Left lung (tissue), 10 donors: Measurements from ENCODE around the gene RPS28. TPM values are rescaled to one million over a fixed set of nuclear protein-coding genes. Genes with fewer than 3 reads are reported as not detected.

Experiments used
- ATAC-seq: fragments of 200-7000 bp; cut with Tn5 transposase; one replicate; pipeline ENCODE4 v1.9.1; 2020; ENCODE audit warnings: moderate library complexity
- DNase-seq, 4 donors: peaks; one replicate each; pipeline ENCODE4 v3.0.0-alpha.2; 2013 to 2020
- H3K27ac ChIP-seq, 2 donors: fragments of 200-600 bp; sonication (generic) in 1 of 2; one replicate each; pipeline versions ENCODE4 v1.5.0 to v1.8.0; 2020 to 2021
- H3K27me3 ChIP-seq, 2 donors: fragments of 200-600 bp; sonication (generic) in 1 of 2; one replicate each; pipeline versions ENCODE4 v1.5.0 to v1.8.0; 2020 to 2021
- H3K36me3 ChIP-seq, 2 donors: fragments of 200-600 bp; sonication (generic) in 1 of 2; one replicate each; pipeline versions ENCODE4 v1.5.0 to v1.8.0; 2020 to 2021
- H3K4me1 ChIP-seq, 2 donors: fragments of 200-600 bp; one replicate each; pipeline ENCODE4 v1.8.0; 2021
- H3K4me3 ChIP-seq, 2 donors: fragments of 200-600 bp; sonication (generic) in 1 of 2; one replicate each; pipeline versions ENCODE4 v1.5.0 to v1.8.0; 2020 to 2021; ENCODE audit warnings: mild to moderate bottlenecking in 1 of 2
- H3K9me3 ChIP-seq, 2 donors: fragments of 200-600 bp; sonication (generic) in 1 of 2; one replicate each; pipeline versions ENCODE4 v1.5.0 to v1.8.0; 2020 to 2021
- intact Hi-C, 2 donors: fragments of 100-400 bp; cut with DNase I; formaldehyde crosslinking; loops; one replicate each; pipeline versions ENCODE4 v1.11.2 to v1.14.2; 2022
- polyA plus RNA-seq, 6 donors: library from polyadenylated mRNA; unstranded; fragments of 120-200 nt; gene quantifications; one replicate each; pipeline ENCODE4 v1.2.1, GENCODE V29; 2013; ENCODE audit not compliant: insufficient read length in 6 of 6
- total RNA-seq, 2 donors: library from RNA; stranded (reverse); fragmentation: NEBNext Ultra II Directional; extraction: Animal tissue kit (Norgen Biotek cat#: 25700); gene quantifications; one replicate each; pipeline ENCODE4 v1.2.1, GENCODE V29; 2021
- TF ChIP-seq, protein P1 (sequence below), 2 donors: fragments of 200-600 bp; sonication (generic) in 1 of 2; IDR thresholded peaks; one replicate each; pipeline versions ENCODE4 v1.5.0 to v1.8.0; 2021; ENCODE audit warnings: antibody characterized with exemption in 2 of 2
- donor health status: DM: no; HTN: yes; CAD: no.
- donor health status: DM: no; HTN: no; CAD: no.

The RPS28 gene
- total and polyA plus RNA-seq, 8 donors, result 565 to 1,630 (median 655) TPM

DNA sequence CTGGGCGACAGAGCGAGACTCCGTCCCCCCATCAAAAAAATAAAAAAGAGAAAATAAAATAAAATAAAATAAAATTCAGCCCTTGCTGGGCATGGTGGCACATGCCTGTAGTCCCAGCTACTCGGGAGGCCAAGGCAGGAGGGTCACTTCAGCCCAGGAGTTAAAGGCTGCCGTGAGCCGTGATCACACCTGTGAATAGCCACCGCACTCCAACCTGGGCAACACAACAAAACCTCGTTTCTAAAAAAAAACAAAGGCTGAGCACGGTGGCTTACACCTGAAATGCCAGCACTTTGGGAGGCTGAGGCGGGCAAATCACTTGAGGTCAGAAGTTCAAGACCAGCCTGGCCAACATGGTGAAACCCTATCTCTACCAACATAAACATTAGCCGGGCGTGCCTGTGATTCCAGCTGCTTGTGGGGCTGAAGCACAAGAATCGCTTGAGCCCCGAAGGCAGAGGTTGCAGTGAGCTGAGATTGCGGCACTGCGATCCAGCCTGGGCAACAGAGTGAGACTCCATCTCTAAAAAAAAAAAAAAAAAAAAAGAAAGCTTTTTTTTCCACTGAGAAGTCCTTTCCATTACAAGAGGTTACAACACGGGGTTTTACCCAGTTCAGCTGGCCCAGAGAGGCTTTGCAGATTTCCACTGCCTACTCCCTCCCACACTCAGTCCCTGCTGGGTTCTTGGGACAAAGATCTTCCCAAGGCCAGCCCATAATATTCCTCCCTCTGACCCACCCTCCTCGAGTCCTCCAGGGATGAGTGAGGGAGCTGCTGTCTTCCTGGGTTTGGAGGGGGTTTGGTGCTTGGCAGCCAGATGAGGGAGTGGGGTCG, 49.1 kb downstream of the RPS28 start:
- peaks cover 10 to 27% of the 10 kb centered on the region in 2 donors for H3K4me1 ChIP-seq
- H3K4me3 ChIP-seq, result no peak overlapping the region
- no peak overlapping the region for H3K27ac ChIP-seq
- TF ChIP-seq, protein P1, sequence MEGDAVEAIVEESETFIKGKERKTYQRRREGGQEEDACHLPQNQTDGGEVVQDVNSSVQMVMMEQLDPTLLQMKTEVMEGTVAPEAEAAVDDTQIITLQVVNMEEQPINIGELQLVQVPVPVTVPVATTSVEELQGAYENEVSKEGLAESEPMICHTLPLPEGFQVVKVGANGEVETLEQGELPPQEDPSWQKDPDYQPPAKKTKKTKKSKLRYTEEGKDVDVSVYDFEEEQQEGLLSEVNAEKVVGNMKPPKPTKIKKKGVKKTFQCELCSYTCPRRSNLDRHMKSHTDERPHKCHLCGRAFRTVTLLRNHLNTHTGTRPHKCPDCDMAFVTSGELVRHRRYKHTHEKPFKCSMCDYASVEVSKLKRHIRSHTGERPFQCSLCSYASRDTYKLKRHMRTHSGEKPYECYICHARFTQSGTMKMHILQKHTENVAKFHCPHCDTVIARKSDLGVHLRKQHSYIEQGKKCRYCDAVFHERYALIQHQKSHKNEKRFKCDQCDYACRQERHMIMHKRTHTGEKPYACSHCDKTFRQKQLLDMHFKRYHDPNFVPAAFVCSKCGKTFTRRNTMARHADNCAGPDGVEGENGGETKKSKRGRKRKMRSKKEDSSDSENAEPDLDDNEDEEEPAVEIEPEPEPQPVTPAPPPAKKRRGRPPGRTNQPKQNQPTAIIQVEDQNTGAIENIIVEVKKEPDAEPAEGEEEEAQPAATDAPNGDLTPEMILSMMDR (IDR thresholded peaks at IDR 0.05), result no peak
- DNase-seq, result no peak
- no peak for ATAC-seq
- intact Hi-C loops, result no loop called here
- peaks cover 0 to 18% of the 10 kb centered on the region in 2 donors for H3K36me3 ChIP-seq
- H3K27me3 ChIP-seq, result peaks cover 0 to 25% of the 10 kb centered on the region in 2 donors
- no peaks in the 10 kb centered on the region for H3K9me3 ChIP-seq

DNA sequence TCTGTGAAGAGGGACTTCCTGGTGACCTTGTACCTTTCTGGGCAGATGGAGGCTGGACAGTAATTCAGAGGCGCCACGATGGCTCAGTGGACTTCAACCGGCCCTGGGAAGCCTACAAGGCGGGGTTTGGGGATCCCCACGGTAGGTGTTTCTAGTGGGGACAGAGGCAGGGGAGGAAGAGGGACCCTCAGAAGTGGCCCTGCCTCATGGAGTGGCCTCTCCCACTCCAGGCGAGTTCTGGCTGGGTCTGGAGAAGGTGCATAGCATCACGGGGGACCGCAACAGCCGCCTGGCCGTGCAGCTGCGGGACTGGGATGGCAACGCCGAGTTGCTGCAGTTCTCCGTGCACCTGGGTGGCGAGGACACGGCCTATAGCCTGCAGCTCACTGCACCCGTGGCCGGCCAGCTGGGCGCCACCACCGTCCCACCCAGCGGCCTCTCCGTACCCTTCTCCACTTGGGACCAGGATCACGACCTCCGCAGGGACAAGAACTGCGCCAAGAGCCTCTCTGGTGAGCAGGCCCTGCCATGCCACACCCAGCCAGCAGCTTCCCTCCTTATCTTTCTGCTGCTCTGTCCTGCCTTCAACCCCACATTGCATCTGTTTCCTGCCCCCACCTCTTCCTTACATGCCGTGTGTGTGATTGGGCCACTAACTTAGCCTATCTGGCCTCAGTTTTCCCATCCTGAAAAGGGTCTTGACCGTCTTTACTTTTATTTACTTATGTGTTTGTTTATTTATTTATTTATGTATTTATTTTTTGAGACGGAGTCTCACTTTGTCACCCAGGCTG, 49.9 kb downstream of the RPS28 start:
- no peak for ATAC-seq
- intact Hi-C loops, result no loop called here
- H3K27ac ChIP-seq, result no peak overlapping the region
- peaks cover 0 to 16% of the 10 kb centered on the region in 2 donors for H3K27me3 ChIP-seq
- no peak overlapping the region for H3K4me3 ChIP-seq
- TF ChIP-seq, protein P1 (IDR thresholded peaks at IDR 0.05), result no peak
- H3K4me1 ChIP-seq, result peaks cover 10 to 20% of the 10 kb centered on the region in 2 donors
- H3K9me3 ChIP-seq, result no peaks in the 10 kb centered on the region
- H3K36me3 ChIP-seq, result peaks cover 0 to 23% of the 10 kb centered on the region in 2 donors
- no peak for DNase-seq

Other genes with a start within 250 kb of the RPS28 start
- 1 to 10 TPM in 1 of 2 donors, under 1 TPM in 1; 0.63 to 4.8 TPM for gene FBN3, start 171.9 kb upstream of the RPS28 start, total RNA-seq
- gene FBN3, start 171.9 kb upstream of the RPS28 start, polyA plus RNA-seq, result 10 to 100 TPM; 63.6 to 84.0 (median 75.0) TPM
- gene CERS4, start 112.1 kb upstream of the RPS28 start, total RNA-seq, result 10 to 100 TPM; 36.8 to 38.6 TPM
- gene CERS4, start 112.1 kb upstream of the RPS28 start, polyA plus RNA-seq, result 10 to 100 TPM; 46.1 to 59.1 (median 51.9) TPM
- 10 to 100 TPM; 44.1 to 58.3 TPM for gene CD320, start 13.1 kb upstream of the RPS28 start, total RNA-seq
- gene CD320, start 13.1 kb upstream of the RPS28 start, polyA plus RNA-seq, result 10 to 100 TPM; 30.4 to 42.5 (median 34.0) TPM
- gene NDUFA7, start 121 bp upstream of the RPS28 start, total RNA-seq, result 10 to 100 TPM; 38.7 to 40.8 TPM
- gene NDUFA7, start 121 bp upstream of the RPS28 start, polyA plus RNA-seq, result 10 to 100 TPM; 32.0 to 51.6 (median 37.7) TPM
- gene KANK3, start 21.8 kb downstream of the RPS28 start, total RNA-seq, result 10 to 100 TPM; 14.4 to 29.0 TPM
- 10 to 100 TPM; 14.6 to 24.9 (median 15.5) TPM for gene KANK3, start 21.8 kb downstream of the RPS28 start, polyA plus RNA-seq
- gene ANGPTL4, start 42.7 kb downstream of the RPS28 start, total RNA-seq, result 10 to 100 TPM in 1 of 2 donors, 1 to 10 TPM in 1; 2.5 to 24.8 TPM
- 1 to 10 TPM; 3.1 to 7.0 (median 4.3) TPM for gene ANGPTL4, start 42.7 kb downstream of the RPS28 start, polyA plus RNA-seq
- 100 to 1,000 TPM in 1 of 2 donors, 10 to 100 TPM in 1; 91.6 to 116 TPM for gene RAB11B, start 68.9 kb downstream of the RPS28 start, total RNA-seq
- gene RAB11B, start 68.9 kb downstream of the RPS28 start, polyA plus RNA-seq, result 100 to 1,000 TPM; 123 to 137 (median 130) TPM
- 10 to 100 TPM; 46.5 to 54.6 TPM for gene MARCHF2, start 91.8 kb downstream of the RPS28 start, total RNA-seq
- gene MARCHF2, start 91.8 kb downstream of the RPS28 start, polyA plus RNA-seq, result 10 to 100 TPM in 5 of 6 donors, 1 to 10 TPM in 1; 9.1 to 12.8 (median 12.1) TPM
- 100 to 1,000 TPM; 121 to 163 TPM for gene HNRNPM, start 123.5 kb downstream of the RPS28 start, total RNA-seq
- 100 to 1,000 TPM; 289 to 382 (median 340) TPM for gene HNRNPM, start 123.5 kb downstream of the RPS28 start, polyA plus RNA-seq
- gene PRAM1, start 181.1 kb downstream of the RPS28 start, total RNA-seq, result 10 to 100 TPM; 10.7 to 26.8 TPM
- gene PRAM1, start 181.1 kb downstream of the RPS28 start, polyA plus RNA-seq, result 1 to 10 TPM; 2.5 to 4.2 (median 3.2) TPM
- 10 to 100 TPM; 15.4 to 19.2 TPM for gene ZNF414, start 192.7 kb downstream of the RPS28 start, total RNA-seq
- gene ZNF414, start 192.7 kb downstream of the RPS28 start, polyA plus RNA-seq, result 10 to 100 TPM; 17.0 to 32.4 (median 18.6) TPM